NCI-H524 treated with DMSO at 0.1 percent for 48 hours (cell line): ENCODE measurements around the gene PPFIA2.
A peak's percentile ranks its signal among the peaks of the same experiment; 100 is the strongest.

ENCODE experiments used
- DNase-seq: peaks from one replicate; lab custom pipeline; 2025; lab: John Stamatoyannopoulos, UW

Gene PPFIA2

DNA sequence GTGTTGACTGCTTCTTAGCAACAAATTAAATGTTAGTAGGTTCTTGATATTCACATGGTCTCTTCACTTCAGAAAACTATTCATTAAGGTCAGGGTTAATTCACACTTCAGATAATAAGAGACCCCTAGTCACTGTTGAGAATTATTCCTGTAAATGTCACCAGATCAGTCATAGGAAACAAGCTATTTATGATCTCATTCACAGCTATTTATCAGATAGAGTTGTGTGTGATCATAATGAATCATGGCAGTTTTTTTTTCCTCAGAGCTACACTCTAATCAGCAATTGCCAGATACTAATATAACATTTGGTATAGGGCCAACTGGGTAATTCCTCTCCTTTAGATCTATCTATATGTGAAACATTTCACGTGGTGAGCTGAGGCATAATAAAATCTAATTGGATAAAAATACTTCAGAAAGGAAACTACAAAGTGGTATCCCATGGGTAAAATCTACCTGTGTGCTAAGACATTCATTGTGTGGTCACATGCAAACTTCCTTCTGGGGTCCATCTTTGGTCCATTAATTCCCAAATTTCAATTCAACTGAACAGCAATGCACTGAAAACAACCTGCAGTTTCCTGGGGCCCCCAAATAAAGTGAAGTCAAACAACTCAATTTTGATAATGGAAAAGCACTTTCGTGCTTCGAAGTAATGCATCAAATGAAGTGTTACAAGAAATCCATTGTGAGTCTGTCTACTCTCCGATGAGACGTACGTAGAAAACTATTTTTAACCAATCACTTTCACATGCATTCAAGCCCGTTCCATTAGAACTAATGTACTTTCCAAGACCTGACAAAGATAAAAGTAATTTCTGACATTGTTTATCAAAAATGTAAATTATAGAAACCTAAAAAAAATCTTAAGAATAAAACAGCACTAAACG lies 484.3 kb downstream of the PPFIA2 start:
- no peak for DNase-seq

DNA sequence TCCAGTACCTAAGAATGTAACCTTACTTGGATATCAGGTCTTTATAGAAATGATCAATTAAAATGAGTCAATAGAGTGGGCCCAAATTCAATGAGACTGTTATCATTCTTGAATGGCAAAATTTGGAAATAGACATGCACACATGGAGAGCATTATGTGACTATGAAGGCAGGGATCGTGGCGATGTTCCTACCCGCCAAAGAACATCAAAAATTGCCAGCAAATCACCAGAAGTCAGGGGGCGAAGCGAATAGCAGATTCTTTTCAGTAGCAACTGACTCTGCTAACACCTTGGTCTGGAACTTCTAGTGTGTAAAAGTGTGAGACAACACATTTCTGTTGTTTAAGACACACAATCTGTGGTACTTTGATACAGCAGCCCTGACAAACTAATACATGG lies 488.8 kb downstream of the PPFIA2 start:
- no peak for DNase-seq

DNA sequence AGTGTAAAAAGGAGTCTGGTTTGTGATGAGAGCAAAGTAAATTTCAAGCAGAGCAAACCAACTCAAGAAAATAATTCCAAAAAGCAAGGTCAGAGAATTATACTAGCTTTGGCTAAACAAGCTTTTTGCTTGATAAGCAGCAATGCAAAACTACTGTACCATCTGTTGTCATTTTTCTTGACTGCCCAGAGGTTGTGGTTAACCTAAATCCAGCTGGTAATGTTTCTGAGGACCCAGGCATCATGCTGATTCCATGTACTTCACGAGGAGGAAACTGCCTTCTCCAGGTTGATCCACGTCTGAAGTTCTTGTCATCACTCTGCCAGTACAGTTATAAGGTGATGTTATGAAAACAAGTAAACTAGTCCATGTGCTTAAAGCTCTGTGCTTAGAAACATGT lies 496.1 kb downstream of the PPFIA2 start:
- peak; percentile 14 for DNase-seq

DNA sequence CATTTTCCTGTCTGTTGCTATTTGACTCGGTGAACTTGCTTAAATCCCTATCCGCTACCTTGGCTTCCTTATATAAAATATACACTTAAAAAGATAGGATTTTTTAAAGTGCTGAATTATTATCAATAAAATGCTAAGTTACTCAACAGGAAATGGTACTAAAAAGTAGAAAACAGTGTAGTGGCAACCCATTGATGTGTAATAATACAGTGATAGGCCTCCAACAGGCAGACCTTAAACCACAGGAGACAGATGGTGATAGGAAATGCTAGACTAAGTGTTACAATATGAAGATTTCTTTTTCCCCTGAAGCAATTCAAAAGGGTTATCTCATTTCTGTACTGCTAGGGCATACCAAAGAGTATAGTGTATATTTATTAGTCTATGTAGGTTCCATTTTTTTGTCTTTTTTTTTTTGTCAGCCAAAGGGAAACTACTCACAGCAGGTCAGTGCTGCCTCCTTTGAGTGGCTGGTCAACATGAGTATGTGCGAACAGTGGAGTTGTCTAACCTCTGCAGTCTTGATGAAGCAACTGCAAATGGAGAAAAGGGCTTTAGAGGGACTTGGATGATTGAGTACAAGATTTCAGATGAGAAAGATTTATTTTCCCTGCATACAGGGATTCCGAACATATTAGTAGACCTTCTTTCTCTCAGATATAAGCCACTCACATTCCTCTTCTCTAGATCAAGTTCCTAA lies 497.5 kb downstream of the PPFIA2 start:
- no peak for DNase-seq

DNA sequence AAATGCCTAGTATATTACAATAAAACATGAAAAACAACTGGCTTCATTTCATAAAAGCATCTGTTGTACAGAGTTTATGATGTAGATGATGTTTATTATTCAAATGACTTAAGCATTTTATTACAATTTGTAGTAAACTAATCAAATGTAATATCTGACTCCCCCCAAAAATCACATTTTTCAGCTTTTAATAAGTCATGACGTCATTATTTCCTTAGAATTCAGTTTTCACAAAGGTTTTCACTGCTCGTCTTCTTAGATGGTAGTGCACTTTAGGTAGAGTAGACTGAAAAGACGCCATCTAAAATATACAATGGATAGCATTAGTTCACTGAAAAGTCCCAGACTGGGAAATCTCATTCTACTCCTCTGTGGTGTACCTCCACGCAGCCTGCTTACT lies 499.8 kb downstream of the PPFIA2 start:
- DNase-seq, result no peak

DNA sequence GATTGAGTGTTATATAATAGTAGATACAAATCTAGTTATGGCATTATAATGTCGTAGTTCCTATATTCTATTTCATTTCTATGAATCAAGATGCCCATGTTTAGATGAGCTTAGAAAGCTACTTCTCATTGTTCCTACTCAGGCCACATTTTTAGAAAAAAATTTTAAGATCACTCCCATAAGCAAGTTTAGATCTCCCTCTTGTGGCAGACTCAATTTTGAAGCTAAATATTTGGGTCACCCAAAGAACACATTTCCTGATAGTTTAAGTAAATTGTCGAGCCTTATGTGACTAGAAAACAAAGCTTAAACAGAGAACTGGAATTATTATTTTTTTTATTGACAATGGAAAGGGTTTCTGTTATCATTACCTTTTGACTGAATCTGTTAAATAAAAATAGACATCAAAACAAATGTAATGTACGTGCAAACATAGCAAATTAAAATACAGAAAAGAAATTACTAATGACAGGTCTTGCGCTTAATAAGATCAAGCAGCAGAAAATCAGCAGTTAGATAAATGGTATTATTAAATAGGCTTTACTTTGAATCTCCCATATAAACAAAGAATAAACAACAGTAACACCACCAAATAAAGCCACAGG lies 501.1 kb downstream of the PPFIA2 start:
- DNase-seq, result peak; percentile 29

DNA sequence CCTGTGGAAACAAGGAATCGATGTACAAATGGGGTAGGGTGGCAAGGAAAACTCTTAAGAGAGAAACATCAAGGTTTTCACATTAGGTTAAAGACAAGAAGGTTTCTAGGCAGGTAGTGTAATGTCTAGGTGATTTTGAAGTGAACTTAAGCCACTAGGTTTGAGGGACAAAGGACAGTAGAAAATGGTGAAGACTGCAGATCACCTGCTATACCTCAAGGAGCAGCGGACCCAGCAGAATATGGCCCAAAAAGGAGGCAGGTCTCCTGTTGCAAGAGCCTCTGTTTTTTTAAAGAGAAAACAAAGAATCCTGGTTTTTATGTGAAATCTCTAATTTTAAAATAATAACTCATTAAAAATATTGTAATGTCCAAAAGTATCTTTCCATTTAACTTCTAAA lies 503.2 kb downstream of the PPFIA2 start:
- DNase-seq, result no peak

DNA sequence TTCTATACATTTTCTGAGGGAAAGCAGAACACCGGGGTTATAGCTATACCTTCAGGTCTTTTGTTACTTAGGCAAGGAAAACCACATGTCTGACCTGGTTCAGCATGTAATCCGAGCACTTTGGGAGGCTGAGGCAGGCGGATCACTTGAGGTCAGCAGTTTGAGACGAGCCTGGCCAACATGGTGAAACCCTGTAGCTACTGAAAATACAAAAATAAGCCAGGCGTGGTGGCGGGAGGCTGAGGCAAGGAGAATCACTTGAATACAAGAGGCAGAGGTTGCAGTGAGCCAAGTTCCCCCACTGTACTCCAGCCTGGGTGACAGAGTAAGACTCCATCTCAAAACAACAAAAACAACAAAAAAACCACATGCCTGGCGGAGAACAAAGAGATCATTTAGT lies 503.7 kb downstream of the PPFIA2 start:
- no peak for DNase-seq

DNA sequence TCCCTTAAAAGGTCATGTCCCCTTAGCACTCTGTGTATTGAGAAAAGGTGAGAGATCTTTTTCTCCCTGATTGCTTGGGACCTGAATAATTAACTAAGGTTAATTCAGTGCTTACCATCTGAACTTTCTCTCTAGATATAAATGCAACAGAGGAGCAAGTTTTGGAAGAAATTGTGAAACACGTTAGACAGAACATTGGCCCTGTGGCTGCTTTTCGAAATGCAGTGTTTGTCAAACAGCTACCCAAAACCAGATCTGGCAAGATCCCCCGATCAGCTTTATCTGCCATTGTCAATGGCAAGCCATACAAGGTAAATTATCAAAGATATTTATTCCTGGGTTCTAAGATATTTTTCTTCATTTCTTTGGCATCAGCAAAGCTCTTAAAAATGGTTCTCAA lies 505.8 kb downstream of the PPFIA2 start:
- no peak for DNase-seq

DNA sequence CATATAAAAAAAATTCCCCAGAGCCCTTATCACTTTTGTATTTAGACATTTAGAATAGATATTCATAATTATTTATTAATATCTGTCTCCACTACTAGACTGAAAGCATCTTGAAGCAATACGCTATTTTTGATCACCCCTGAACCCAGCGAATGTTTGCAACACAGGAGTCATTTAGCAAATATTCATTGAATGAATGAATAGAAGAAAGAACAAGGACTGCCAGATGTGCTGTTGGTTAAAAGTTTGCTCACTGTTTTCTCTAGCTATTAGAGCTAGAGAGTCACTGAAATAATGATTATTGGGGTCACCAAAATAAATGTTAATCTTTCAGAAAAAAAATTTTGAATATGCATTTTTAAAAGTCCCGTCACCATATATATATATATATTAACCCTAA lies 506.9 kb downstream of the PPFIA2 start:
- DNase-seq, result no peak

DNA sequence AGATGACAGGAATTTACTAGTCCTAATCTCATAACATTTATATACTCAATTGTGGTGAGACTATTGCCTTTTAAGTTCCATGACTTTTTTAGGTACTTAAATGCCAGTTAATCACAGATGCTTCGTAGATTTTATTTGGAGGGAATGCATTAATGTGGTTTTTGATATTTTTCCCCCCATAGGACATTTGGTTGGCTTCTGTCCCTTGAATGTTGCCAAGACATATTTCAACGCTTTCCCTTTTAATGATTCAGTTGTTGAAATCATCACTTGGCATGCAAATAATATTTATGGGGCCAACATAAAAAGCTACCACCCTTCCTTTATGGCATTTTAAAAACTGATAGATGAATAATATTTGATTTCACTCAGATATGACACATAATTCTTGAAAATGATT lies 509.2 kb downstream of the PPFIA2 start:
- DNase-seq, result no peak

DNA sequence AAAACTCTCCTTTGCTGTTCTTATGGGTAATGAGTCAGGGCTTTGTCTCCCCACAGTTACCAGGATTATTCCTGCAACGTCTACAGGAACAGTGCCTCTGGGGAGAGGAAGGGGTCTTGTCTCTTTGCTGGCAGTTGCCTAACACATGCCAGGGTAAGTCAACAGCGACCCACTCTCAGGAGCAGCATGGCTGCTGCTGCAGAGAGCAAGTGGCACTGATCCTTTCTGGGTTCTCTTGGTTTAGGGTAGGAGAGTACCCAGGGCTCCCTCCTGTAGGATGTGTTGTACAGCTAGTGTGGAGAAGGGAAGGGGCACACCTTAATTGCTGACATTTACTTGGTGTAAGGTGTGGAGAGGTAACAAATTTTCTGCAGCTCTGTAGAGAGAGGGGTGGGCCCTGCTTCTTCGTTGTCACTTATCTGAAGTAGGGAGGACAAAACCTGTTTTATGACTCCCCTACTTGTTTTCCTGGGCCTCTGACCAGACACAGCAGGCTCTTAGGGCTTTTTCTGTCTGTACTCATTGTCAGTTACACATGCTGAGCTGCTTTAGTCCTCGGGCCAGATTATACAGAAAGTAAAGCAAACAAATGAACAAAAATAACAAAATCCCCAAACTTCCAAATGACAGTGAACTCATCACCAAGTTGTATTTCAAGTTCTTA lies 513.1 kb downstream of the PPFIA2 start:
- no peak for DNase-seq

DNA sequence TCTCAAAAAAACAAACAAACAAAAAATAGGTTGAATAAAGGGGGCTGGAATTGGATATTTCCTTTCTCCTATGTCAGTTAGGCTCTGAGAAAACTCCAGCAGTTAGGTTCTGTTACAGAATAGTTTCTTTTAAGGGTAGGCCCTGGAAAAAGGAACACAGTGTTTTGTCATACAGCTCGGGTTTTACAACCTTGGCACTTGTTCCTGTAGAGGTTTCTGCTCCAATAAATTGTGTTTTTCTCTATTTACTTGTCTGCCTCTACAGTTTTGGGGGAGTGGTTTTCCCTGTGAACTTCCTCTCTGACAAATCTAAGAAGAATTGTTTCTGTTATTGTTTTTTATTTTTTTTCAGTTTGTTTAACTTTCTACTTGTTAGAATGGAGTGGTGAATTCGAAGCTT lies 513.7 kb downstream of the PPFIA2 start:
- DNase-seq, result no peak

DNA sequence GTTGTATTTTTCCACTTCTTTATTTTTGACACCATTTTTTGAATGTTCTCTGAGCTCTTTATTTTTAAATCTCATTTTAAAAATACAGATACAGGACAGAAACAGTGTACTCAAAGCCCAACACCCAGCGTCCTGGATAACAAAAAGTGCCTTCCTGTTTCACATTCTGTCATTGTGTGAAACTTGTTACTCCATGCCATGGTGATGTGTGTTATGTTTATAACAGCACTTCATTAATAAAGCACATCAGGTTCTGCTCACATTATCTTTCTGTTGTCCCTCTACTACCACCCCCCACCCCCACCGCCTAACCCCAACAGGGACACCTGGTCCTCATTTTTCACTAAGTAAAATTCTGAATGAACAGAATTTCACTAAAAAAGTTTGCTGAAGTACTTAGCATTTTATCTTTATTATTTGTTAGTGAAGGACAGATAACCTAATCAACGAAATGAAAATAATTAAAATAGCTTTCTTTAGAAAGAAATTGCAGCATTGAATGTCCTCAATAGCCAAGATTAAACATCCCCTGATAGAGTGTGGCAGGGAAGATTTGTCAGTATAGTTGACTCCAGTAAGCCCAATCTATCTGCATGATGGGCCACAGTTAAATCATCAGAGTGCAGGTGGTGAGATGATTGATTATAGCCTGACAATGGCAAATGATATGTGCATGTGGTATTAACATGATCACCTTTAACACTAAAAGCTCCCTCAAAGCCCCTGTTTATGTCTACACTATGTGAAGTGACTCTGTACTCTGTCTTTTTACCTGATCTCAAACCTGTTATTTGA lies 527.4 kb downstream of the PPFIA2 start:
- no peak for DNase-seq

DNA sequence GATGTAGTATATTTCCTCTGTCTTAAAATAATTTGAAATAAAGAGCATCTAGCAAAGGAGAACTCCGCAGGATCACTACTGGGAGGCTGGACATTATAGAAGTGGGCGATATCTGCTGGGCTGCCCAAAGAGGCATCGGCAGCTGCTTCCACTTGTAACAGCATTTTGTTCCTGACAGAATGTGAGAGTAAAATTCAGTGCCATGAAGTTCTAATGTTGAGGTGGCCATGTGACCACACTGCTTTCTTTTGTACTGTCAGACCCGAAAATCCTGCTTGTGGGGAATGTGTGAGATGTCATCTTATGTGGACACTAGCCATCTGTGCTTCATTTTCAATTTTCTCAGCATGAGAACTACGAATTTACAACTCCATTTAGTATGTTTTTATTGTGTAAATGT lies 529.4 kb downstream of the PPFIA2 start:
- no peak for DNase-seq

DNA sequence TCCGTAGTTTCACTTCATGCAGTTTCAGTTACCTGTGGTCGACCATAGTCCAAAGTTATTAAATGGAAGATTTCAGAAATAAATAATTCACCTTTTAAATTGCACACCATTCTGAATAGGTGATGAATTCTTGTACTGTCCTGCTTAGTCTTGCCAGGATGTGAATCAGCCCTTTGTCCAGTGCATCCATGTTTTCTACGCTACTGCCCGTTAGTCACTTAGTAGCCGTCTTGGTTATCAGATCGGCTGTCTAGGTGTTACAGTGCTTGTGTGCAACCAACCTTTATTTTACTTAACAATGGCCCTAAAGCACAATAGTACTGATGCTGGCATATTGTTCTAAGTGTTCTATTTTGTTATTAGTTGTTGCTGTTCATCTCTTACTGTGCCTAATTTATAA lies 534.5 kb downstream of the PPFIA2 start:
- DNase-seq, result no peak

DNA sequence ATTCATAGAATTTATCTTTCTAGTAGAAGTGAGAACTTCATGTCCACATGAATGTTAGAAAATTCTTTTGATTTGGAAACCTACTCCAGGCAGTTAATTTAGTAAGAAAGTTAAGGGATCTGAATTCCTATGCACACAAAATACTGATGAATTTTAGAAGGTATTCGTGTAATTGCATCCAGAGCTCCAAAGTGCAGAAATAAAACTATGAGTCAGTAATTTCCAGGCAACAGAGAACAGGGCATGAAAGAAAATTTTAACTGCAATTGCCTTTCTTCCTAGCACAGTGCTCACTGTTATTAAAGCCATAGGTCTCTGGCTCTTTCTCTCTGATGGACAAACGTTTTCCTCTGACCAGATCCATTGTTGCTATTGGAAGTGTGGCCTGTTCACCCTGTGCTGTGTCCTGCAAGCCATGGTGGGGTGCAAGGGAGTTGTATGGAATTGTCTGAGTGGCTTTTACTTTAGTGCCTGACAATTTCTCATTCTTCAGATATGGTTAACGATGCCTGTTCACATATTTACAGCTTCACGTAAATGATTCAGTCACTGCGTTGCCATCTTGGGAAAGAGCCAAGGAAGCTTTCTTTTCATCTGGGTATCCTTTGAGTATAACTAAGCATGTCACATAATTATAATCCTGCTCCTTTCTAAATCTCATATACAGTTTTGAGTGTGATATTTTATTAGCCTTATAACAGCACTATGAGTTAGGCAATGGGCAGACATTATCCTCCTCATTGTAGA lies 536.1 kb downstream of the PPFIA2 start:
- no peak for DNase-seq

DNA sequence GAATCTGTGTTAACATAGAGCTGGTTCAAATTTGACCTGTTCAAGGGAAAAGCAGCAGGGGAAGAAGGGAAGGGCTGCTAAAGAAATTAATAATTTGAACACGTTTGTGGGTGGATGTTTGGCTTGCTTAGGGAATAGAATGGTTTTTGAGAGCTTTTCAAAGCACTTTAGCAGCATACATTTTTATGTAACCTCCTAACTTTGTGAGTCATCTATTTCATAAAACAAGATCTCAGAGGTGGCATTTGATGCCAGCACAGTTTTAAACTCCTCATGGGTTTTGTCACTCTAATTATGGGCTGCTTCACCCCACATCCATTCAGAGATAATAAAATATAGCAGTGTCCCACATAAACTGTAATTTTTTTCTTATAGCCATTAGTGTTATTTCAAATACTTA lies 537.5 kb downstream of the PPFIA2 start:
- no peak for DNase-seq

DNA sequence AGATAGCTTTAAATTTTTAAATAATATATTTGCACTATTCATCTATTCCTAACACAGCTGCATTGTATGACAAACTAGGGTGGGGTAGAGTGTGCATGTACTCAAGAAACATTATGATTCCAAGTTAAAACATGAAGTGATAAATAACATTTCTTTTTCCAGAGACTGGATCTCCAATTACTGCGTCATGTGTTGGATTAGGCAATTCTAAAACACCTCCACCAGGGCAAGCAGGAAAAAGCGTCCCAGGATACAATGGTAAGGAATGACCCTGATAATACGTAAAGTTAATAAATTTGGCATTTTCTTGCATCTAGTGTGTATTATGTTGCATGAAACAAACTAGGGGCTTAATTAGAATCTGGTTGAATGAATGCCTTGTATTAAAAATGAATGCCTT lies 542.4 kb downstream of the PPFIA2 start:
- no peak for DNase-seq

DNA sequence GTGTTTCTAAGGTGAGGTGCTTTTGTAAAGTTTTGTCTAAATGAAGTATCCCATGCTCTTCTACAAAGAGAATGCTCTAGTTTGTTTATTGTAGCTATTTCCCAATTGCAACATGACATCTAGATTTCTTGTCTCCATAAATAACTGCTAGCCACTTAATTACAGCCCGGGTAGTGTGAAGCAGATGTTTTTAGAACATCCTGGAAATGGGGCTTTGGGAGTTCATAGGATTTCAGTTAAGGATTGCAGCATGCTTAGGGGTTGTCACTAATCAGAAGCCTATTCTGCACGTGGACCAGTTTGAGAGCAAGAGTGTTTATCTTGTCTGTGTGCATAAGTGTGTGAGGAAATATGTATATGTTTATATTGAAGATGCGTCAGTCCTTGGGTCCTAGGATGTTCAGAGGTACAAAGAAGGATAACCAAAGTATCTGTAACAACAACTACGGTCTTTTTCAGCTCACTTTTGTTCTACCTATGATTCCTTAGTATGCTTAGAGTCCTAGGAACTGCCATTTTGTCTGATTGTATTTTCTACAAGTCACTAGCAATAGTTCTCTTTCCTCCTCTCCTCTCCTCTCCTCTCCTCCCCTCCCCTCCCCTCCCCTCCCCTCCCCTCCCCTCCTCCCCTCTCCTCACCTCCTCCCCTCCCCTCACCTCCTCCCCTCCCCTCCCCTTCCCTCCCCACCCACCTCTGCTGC lies 546.0 kb downstream of the PPFIA2 start:
- no peak for DNase-seq
